ENCODE data around the gene LMAN1L.
A peak's percentile ranks its signal among the peaks of the same experiment; 100 is the strongest.

LMAN1L gene

GRCh38 chr15:74812533-74812932 is at the start of gene LMAN1L:
Gene LMAN1L, plus strand, starts transcription at chr15:74812835. Its CDS starts 20 bp downstream, at chr15:74812855.
- DNase-seq (ENCODE audit: low read depth) = no peak

- no peak for DNase-seq (ENCODE audit: low read depth)
Observed at GRCh38 chr15:74763416-74763815, 49.2 kb upstream of the LMAN1L start.

DNA sequence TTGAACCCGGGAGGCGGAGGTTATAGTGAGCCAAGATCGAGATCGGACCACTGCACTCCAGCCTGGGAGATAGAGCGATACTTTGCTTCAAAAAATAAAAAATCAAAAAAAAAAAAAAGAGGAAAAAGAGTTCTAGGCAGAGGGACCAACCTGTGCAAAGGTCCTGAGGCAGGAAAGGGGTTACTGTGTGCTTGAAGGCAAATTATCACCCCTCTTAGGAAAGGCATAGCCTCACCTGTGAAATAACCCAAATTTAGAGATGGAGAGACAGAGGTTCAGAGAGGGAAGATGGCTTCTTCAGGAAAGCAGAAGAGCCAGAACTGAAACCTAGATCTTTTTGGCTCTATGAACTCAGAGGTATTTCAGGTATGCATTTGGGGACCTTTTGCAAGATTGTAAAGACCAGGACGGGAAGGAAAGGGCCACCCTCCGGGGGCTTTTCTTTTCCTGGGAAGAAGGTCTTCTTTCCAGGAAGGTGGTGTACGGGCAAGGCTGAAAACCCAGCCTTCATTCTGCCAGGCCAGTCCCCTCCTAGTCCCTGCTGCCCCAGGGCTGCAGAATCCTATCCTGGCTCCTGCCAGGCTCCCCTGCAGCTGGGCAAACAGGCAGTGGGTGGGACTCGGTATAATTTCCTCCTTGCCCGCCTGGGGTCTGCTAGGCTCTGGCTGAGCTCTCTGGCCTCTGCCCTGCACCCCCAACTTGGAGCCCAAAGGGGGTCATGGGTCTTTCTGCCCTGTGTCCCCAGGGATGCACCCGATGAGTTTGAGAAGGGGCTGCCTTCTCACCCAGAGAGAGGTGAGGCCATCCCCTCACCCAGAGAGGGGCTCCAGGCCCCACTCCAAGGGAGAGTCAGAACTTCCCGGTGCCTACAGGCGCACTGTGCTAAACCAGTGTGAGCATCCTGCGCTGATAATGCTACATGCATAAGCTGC is 45.2 kb upstream of the LMAN1L start:
- no peak for DNase-seq (ENCODE audit: low read depth)

- DNase-seq (ENCODE audit: low read depth) = no peak
Observed at GRCh38 chr15:74768099-74768770, 44.4 kb upstream of the LMAN1L start.

- DNase-seq (ENCODE audit: low read depth) = peak; percentile 54
Observed at GRCh38 chr15:74768771-74769342, 43.8 kb upstream of the LMAN1L start.

DNA sequence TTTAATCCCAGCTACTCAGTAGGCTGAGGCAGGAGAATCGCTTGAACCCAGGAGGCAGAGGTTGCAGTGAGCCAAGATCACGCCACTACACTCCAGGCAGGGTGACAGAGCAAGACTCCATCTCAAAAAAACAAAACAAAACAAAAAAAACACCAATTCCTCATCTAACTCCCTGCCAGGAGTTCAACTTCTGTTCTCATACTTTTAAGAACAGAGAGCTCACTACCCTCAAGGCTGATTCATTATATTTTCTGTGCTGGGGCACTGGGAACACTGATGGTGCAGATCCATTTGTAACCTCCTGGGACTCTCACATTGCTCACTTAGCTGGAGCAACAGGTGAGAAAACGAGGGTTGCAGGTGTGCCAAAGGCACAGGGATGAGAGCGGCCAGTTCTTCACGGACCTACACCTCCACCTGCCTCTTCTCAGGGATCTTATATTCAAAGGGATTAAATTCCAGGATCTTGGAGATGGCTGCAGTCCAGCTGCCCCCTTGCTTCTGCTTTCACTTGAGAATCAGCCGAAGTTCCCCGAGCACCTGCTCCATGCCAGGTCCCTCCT is 43.1 kb upstream of the LMAN1L start:
- no peak for DNase-seq (ENCODE audit: low read depth)

DNA sequence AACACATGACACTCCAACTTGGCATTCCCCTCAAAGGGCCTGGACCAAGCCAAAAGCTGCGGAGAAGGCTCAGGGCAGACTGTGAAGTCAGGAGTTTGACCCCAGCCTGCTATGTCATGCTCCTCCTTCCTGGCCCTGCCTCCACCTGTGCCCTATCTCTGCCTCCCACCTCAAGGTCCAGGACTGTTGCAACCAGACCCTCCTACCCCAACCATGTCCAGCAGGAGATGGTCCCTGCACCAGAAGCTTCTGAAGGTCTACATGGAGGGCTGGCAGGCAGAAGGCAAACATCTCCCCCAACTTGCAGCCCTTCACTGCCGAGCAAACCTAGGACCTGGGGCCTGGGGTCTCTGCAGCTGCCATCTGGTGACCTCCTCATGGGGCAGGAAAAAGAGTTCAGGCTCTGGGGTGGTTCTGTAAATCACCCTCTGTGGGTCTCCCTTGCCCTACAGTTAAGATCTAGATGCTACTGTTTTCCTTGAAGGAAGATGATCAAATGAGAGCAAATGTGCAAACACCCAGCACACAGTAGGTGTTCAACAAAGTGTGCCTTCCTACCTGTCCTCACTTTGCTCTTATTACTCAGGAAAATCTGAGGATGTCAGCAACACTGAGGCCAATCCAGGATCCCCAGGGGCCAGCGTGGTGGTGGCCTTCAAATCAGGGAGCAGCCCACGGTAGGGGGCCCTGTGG is 42.3 kb upstream of the LMAN1L start:
- no peak for DNase-seq (ENCODE audit: low read depth)

DNA sequence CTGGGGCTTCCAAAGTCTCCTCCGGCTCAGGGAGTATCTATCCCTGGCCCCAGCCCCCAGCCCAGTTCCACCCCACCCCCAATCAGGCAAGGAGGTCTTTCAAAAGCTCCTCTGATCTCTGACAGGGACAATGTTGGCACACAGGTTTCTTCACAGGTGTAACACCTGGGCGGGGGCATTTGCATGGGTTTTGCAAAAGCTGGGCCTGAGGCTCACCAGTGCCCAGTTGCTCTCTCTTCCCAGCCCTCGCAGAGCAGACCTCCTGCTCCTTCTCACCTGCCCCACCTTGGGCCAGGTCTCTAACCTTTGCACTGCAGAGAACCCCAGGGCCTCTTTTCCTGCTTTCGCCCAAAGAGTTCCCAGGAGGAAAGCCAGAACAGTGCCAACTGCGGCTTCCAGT is 39.3 kb upstream of the LMAN1L start:
- DNase-seq (ENCODE audit: low read depth) = no peak

DNA sequence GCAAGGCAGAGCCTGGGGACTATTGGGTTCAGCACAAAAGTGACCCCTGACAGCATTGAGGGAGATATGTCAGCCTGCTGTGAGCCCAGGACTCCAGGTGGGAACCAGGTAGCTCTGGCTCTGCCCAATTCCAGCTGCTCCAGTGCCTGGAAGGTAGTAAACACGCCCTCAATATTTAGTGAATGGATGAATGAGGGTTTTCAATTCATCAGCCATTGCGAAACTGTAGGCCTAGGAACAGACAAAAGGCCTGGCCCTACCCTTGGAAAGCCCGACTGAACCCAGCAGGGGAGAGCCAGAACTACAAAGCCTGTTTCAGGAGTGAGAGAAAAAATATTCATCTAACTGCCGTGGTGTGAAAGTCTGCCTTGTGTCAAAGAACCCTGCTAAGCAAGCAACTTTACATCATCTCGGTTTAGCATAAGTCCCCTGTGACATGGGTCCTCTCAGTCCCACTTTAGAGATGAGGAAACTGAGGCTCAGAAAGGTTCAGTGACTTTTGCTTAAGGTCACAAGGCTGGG is 38.8 kb upstream of the LMAN1L start:
- no peak for DNase-seq (ENCODE audit: low read depth)

DNA sequence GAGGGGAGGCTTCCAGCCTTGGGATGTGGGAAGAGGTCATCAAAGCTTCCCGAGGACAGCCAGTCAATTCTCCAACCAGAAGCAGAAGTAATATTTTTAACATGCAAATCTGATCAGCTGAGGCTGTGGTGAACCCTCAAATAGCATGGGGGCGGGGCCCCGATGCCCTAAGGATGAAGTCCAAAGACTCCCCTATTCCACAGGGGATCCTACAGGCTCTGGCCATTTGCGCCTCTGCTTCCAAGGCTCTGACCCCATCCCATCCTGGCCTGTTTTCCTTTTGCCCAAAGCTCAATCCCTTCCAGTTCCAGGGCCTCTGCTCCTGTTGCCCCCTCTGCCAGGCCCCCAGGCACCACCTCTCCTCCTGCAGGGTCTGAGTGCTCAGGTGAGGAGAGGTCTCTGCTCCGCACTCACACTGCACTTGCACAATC is 37.5 kb upstream of the LMAN1L start:
- no peak for DNase-seq (ENCODE audit: low read depth)

DNA sequence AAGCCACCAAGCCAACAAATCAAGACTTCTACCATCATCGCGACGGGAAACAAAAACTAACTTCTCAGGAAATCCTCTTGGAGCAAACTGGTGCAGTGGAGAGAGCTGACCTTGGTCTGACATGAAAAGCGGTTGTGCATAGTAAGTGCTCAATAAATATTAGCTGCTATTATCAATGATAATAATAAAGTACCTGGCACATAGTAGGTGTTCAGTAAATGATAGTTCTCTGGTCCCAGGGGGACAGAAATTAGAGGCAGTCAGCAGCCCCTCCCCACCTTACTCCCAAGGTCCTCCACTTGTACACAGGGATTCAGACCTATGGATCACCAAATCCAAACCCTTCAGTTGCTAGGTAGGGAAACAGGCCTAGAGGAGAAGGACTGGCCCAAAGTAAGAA is 36.7 kb upstream of the LMAN1L start:
- DNase-seq (ENCODE audit: low read depth) = no peak

DNA sequence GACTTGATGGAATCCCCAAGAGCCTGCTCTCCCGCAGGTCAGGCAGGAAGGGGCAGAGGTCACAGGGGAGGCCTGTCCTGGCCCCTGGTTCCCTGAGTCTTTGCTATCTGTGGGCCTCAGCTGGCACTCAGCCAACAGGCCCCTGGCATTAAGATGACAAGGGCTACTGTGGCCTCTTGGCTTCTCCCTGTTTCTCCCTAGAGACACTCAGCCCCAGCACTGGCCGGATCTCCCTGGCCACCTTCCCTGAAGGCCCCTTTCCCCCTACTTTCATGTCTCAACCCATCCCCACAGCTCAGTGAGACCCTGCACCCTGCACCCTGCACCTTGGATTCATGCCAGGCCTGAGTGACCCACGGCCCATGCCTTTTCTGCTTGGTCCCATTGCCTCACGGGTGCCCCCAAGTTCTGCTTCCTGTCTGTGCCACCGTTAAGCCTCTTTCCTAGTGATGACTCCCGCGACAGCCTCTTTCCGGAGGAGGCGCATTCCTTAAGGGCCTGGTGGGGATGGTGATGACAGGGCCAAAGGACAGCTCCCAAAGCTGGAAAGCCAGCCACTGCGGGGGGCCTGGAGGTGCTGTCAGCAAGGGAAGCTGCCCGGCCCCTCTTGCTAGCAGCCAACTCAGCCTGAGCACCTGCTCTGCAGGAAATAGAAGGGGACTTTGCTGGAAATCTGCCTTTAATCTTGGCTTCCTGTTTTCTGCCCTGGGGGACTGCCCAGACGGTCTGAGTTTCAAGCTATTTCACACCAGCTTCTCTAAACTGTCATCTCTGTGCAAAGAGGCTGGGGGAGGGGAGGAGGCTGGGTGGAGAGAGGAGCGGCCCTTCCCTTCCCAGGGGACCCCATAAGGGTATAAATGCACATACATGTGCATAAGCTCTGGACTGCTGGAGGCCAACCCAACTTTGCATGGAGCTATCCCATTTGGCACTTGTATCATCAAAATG is 35.5 kb upstream of the LMAN1L start:
- peak; percentile 36 for DNase-seq (ENCODE audit: low read depth)

DNA sequence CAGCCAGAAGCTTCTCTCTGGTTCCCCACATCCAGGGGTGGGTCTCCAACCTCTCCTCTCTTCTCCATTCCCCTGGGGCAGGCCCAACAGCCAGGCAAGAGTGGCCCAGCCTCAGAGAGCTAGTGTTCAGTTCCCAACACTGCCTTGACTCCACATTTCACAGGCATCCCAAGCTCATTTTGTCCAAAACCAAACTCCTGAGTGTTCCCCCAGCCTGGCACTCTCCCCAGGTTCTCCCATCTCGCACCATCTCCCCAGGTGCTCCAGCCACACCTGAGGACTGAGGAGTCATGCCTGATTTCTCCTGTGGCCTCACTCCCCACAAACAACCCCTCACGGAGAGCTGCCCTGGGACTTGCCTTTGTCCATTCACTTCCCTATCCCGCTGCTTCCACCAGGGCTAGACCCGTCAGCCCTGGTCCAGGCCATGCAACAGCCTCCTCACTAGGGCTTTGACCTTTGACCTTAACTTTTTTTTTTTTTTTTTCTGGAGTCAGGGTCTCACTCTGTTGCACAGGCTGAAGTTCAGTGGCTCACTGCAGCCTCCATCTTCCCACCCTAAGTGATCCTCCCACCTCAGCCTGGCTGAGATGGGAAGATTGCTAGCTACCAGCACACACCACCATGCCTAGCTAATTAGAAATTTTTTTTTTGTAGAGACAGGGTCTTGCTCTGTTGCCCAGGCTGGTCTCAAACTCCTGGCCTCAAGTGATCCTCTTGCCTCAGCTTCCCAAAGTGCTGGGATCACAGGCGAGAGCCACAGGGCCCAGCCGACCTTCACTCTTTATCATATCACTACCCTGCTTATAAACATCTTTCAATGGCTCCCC is 34.7 kb upstream of the LMAN1L start:
- no peak for DNase-seq (ENCODE audit: low read depth)

DNA sequence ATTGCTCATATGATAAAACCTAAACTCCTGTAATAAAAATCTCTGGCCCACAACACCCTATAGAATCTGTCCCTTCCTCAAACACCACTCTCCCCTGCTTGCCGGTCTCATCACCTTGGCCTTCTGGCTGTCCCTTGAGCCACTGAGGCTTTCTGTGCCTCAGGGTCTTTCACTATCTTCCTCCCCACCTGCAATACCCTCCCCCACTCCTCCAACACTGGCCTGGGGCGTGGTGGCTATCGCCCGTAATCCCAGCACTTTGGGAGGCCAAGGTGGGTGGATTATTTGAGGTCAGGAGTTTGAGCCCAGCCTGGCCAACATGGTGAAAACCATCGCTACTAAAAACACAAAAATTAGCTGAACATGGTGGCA is 34.0 kb upstream of the LMAN1L start:
- no peak for DNase-seq (ENCODE audit: low read depth)

- DNase-seq (ENCODE audit: low read depth) = no peak
Observed at GRCh38 chr15:74779162-74779648, 33.4 kb upstream of the LMAN1L start.

- DNase-seq (ENCODE audit: low read depth) = no peak
Observed at GRCh38 chr15:74780523-74781430, 31.9 kb upstream of the LMAN1L start.

- DNase-seq (ENCODE audit: low read depth) = peak; percentile 79
Observed at GRCh38 chr15:74781431-74782258, 31.0 kb upstream of the LMAN1L start, which contains the start of gene CSK. Gene CSK, plus strand, starts transcription at chr15:74782080. Its CDS starts 16,218 bp downstream, at chr15:74798298.
